HG03108 (cell line): ENCODE data around the gene DEK.
"Not testable (repeated sequence)": the region's sequence is repeated elsewhere in the genome, so short reads cannot be mapped to it uniquely, and the experiment has no call there.

Experiments used
- ATAC-seq: cut with Tn5 transposase; IDR thresholded peaks from one replicate; pipeline ENCODE4 v1.9.1; 2021; ENCODE audit warnings: moderate library complexity; ENCODE audit not compliant: unreplicated experiment

Gene DEK

GRCh38 chr6:18207949-18208348, 56.4 kb downstream of the DEK start:
- no peak for ATAC-seq

- ATAC-seq: no peak
Measured at GRCh38 chr6:18207438-18207837, 56.9 kb downstream of the DEK start.

GRCh38 chr6:18206591-18206990, 57.7 kb downstream of the DEK start:
- no peak for ATAC-seq

GRCh38 chr6:18204691-18205090, 59.6 kb downstream of the DEK start:
- ATAC-seq: no peak

GRCh38 chr6:18203786-18204185, 60.5 kb downstream of the DEK start:
- no peak for ATAC-seq

GRCh38 chr6:18192026-18192425, 72.3 kb downstream of the DEK start:
- ATAC-seq: no peak

GRCh38 chr6:18189196-18189595, 75.1 kb downstream of the DEK start:
- no peak for ATAC-seq

- ATAC-seq: no peak
Measured at GRCh38 chr6:18187701-18188100, 76.6 kb downstream of the DEK start.

- ATAC-seq: no peak
Measured at GRCh38 chr6:18186540-18187250, 77.6 kb downstream of the DEK start.

GRCh38 chr6:18186033-18186432, 78.3 kb downstream of the DEK start:
- no peak for ATAC-seq

GRCh38 chr6:18185624-18186023, 78.7 kb downstream of the DEK start:
- ATAC-seq: no peak

- ATAC-seq: no peak
Measured at GRCh38 chr6:18183766-18184165, 80.6 kb downstream of the DEK start.

GRCh38 chr6:18182568-18182967, 81.8 kb downstream of the DEK start:
- ATAC-seq: no peak

GRCh38 chr6:18179770-18180356, 84.5 kb downstream of the DEK start:
- no peak for ATAC-seq

- no peak for ATAC-seq
Measured at GRCh38 chr6:18178960-18179615, 85.2 kb downstream of the DEK start.

GRCh38 chr6:18177286-18177965, 86.9 kb downstream of the DEK start:
- no peak for ATAC-seq

- not testable (repeated sequence) for ATAC-seq
Measured at GRCh38 chr6:18176198-18176597, 88.1 kb downstream of the DEK start.
